HG03095 (cell line): ENCODE results near the gene TSPY3.
"Not testable (repeated sequence)": the region's sequence is repeated elsewhere in the genome, so short reads cannot be mapped to it uniquely, and the experiment has no call there.

Experiments used
- ATAC-seq: cut with Tn5 transposase; IDR thresholded peaks from one replicate; pipeline ENCODE4 v1.9.1; 2021; ENCODE audit warnings: moderate library complexity; ENCODE audit not compliant: unreplicated experiment

The TSPY3 gene, protein sequence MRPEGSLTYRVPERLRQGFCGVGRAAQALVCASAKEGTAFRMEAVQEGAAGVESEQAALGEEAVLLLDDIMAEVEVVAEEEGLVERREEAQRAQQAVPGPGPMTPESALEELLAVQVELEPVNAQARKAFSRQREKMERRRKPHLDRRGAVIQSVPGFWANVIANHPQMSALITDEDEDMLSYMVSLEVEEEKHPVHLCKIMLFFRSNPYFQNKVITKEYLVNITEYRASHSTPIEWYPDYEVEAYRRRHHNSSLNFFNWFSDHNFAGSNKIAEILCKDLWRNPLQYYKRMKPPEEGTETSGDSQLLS

DNA sequence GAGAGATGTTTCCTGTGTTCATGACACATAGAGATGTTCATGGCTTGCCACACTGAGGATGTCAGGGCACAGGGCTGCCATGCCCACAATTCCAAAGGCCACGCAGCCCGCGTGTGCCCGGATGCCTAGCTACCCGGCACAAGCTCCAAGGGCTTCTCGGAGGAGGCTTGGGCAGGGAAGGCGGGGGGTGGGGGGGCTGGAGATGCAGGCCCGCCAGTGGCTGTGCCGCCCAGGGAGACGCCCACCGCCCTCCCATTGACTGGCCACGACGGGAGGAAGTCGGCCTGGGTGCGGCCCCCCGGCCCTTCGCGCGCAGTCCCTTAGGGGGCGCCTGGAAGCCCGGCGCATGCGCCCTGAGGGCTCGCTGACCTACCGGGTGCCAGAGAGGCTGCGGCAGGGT is at the start of gene TSPY3:
TSS of gene TSPY3 (plus strand) at position 301 of the 400 bp plus-strand sequence. CDS start at position 347, 46 bp downstream.
- not testable (repeated sequence) for ATAC-seq

DNA sequence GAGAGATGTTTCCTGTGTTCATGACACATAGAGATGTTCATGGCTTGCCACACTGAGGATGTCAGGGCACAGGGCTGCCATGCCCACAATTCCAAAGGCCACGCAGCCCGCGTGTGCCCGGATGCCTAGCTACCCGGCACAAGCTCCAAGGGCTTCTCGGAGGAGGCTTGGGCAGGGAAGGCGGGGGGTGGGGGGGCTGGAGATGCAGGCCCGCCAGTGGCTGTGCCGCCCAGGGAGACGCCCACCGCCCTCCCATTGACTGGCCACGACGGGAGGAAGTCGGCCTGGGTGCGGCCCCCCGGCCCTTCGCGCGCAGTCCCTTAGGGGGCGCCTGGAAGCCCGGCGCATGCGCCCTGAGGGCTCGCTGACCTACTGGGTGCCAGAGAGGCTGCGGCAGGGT is 40.7 kb upstream of the TSPY3 start, which contains the start of gene TSPY8:
TSS of gene TSPY8 (plus strand) at position 301 of the 400 bp plus-strand sequence. CDS start at position 347, 46 bp downstream.
- ATAC-seq = not testable (repeated sequence)

DNA sequence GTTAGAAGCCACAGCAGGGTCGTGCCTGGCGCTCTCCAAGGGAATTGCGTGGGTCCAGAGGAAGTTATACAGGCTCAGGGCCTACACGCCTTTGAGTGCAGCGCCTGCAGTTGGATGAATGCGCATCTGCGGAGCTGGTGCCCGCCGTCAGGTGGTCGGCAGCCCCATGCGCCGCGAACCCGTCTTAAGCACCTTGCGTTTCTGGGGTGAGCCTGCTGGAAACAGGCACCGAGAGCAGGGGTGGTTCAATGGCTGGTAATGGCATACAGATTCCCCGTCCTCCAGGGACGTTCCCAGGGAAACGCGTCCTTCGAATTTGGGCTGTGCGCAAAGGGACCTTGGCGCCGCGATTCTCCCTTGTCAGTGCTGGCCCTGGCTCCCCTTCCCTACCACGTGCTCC is 1.7 kb upstream of the TSPY3 start:
- not testable (repeated sequence) for ATAC-seq
